ENCODE measurements around the gene TUBGCP6. TPM values are rescaled to one million over a fixed set of nuclear protein-coding genes. Genes with fewer than 3 reads are reported as not detected.

The TUBGCP6 gene
- total and polyA plus RNA-seq, 10 of the 15 experiments (the other 5 are each of a cell fraction or from before 2014, with no cell fraction given), result 0.74 to 41.4 (median 19.4) TPM

- TF ChIP-seq PML (IDR thresholded peaks at IDR 0.05; ENCODE audit: low read length) (no peak), SREBF1 (IDR thresholded peaks at IDR 0.05; ENCODE audit: low read length) (no peak), IRF3 (IDR thresholded peaks at IDR 0.05) (no peak), CHD2 (IDR thresholded peaks at IDR 0.05; ENCODE audit: borderline replicate concordance, low read depth, low read length) (no peak), ZNF24 (IDR thresholded peaks at IDR 0.05) (no peak), TCF12 (IDR thresholded peaks at IDR 0.05; ENCODE audit: low read depth, low read length) (no peak), NRF1 (conservative IDR thresholded peaks at IDR 0.05; ENCODE audit: low read depth, low read length) (no peak), BMI1 (IDR thresholded peaks at IDR 0.05; ENCODE audit: borderline replicate concordance) (no peak), CEBPZ (IDR thresholded peaks at IDR 0.05; ENCODE audit: low read depth, low read length) (no peak), SUPT20H (IDR thresholded peaks at IDR 0.05; ENCODE audit: borderline replicate concordance, control insufficient read depth, low read depth, low read length) (no peak), MAX (IDR thresholded peaks at IDR 0.05; ENCODE audit: low read depth, low read length) (no peak), SMARCA5 (IDR thresholded peaks at IDR 0.05) (0 out of 2 replicates have a peak, but pooled peaks have one; percentile 50), RAD21 (IDR thresholded peaks at IDR 0.05; ENCODE audit: insufficient read depth, low read depth, low read length) (peak; percentile 36; the same call in 1 of the 2 replicates), PAX5 (IDR thresholded peaks at IDR 0.05; ENCODE audit: borderline replicate concordance, low read depth, low read length) (no peak), CTCF (IDR thresholded peaks at IDR 0.05 in 2 of 3, conservative IDR thresholded peaks at IDR 0.05 in 1 of 3; ENCODE audit: control insufficient read depth in 2 of 3, extremely low read depth in 1 of 3, insufficient read depth in 1 of 3, low read depth in 3 of 3, low read length in 3 of 3) (peak; percentile 62 to 77 (median 73)), TARDBP (IDR thresholded peaks at IDR 0.05; ENCODE audit: borderline replicate concordance) (no peak)
- TF ChIP-seq, protein P1, sequence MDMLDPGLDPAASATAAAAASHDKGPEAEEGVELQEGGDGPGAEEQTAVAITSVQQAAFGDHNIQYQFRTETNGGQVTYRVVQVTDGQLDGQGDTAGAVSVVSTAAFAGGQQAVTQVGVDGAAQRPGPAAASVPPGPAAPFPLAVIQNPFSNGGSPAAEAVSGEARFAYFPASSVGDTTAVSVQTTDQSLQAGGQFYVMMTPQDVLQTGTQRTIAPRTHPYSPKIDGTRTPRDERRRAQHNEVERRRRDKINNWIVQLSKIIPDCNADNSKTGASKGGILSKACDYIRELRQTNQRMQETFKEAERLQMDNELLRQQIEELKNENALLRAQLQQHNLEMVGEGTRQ (IDR thresholded peaks at IDR 0.05; ENCODE audit: borderline replicate concordance, low read depth, low read length), result no peak
- TF ChIP-seq, protein P2, sequence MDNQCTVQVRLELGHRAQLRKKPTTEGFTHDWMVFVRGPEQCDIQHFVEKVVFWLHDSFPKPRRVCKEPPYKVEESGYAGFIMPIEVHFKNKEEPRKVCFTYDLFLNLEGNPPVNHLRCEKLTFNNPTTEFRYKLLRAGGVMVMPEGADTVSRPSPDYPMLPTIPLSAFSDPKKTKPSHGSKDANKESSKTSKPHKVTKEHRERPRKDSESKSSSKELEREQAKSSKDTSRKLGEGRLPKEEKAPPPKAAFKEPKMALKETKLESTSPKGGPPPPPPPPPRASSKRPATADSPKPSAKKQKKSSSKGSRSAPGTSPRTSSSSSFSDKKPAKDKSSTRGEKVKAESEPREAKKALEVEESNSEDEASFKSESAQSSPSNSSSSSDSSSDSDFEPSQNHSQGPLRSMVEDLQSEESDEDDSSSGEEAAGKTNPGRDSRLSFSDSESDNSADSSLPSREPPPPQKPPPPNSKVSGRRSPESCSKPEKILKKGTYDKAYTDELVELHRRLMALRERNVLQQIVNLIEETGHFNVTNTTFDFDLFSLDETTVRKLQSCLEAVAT (IDR thresholded peaks at IDR 0.05), result no peak
- TF ChIP-seq, protein P3, sequence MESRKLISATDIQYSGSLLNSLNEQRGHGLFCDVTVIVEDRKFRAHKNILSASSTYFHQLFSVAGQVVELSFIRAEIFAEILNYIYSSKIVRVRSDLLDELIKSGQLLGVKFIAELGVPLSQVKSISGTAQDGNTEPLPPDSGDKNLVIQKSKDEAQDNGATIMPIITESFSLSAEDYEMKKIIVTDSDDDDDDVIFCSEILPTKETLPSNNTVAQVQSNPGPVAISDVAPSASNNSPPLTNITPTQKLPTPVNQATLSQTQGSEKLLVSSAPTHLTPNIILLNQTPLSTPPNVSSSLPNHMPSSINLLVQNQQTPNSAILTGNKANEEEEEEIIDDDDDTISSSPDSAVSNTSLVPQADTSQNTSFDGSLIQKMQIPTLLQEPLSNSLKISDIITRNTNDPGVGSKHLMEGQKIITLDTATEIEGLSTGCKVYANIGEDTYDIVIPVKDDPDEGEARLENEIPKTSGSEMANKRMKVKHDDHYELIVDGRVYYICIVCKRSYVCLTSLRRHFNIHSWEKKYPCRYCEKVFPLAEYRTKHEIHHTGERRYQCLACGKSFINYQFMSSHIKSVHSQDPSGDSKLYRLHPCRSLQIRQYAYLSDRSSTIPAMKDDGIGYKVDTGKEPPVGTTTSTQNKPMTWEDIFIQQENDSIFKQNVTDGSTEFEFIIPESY (IDR thresholded peaks at IDR 0.05), result no peak
Measured at GRCh38 chr22:50276143-50276542, 31.3 kb upstream of the TUBGCP6 start (continued).
